Smooth muscle cell (in vitro differentiated cells): ENCODE results near the gene MAP4K3. TPM values are rescaled to one million over a fixed set of nuclear protein-coding genes. Genes with fewer than 3 reads are reported as not detected.
"Not testable (repeated sequence)": the region's sequence is repeated elsewhere in the genome, so short reads cannot be mapped to it uniquely, and the experiment has no call there.

ENCODE experiments used
- DNase-seq: peaks from one replicate; lab custom pipeline; 2025; ENCODE audit not compliant: unreplicated experiment; lab: John Stamatoyannopoulos, UW
- H2AFZ ChIP-seq: fragments of 200-600 bp; sonication (generic); 2 replicates; pipeline ENCODE4 v1.6.0; 2016; ENCODE audit warnings: antibody characterized with exemption, low read depth, mild to moderate bottlenecking
- H3F3A ChIP-seq: fragments of 200-600 bp; sonication (generic); 2 replicates; pipeline ENCODE4 v1.6.0; 2017; ENCODE audit warnings: antibody characterized with exemption, low read depth
- H3K27ac ChIP-seq: fragments of 200-600 bp; sonication (generic); 2 replicates; pipeline ENCODE4 v1.5.1; 2016; ENCODE audit warnings: low read depth, mild to moderate bottlenecking
- H3K27me3 ChIP-seq: fragments of 200-600 bp; sonication (generic); 2 replicates; pipeline ENCODE4 v1.6.1; 2016; ENCODE audit warnings: low read depth, mild to moderate bottlenecking
- H3K36me3 ChIP-seq: fragments of 200-600 bp; sonication (generic); 2 replicates; pipeline ENCODE4 v1.5.1; 2016; ENCODE audit warnings: low read depth
- H3K4me1 ChIP-seq: fragments of 200-600 bp; sonication (generic); 2 replicates; pipeline ENCODE4 v1.5.1; 2016; ENCODE audit warnings: low read depth
- H3K4me2 ChIP-seq: fragments of 200-600 bp; sonication (generic); 2 replicates; pipeline ENCODE4 v1.6.0; 2016; ENCODE audit warnings: mild to moderate bottlenecking
- H3K4me3 ChIP-seq: fragments of 200-600 bp; sonication (generic); 2 replicates; pipeline ENCODE4 v1.5.1; 2016; ENCODE audit warnings: mild to moderate bottlenecking
- H3K79me2 ChIP-seq: fragments of 200-600 bp; sonication (generic); 2 replicates; pipeline ENCODE4 v1.6.0; 2016; ENCODE audit warnings: low read depth, mild to moderate bottlenecking
- H3K9ac ChIP-seq: fragments of 200-600 bp; sonication (generic); 2 replicates; pipeline ENCODE4 v1.6.0; 2016; ENCODE audit warnings: low read depth
- H3K9me3 ChIP-seq: fragments of 200-600 bp; sonication (generic); replicated peaks from 2 replicates; pipeline ENCODE4 v1.5.1; 2016; ENCODE audit warnings: low read depth
- H4K20me1 ChIP-seq: fragments of 200-600 bp; sonication (generic); 2 replicates; pipeline ENCODE4 v1.6.0; 2016; ENCODE audit warnings: low read depth
- CTCF ChIP-seq: fragments of 200-600 bp; sonication (generic); IDR thresholded peaks from 2 replicates; pipeline ENCODE4 v1.5.1; 2017; ENCODE audit warnings: borderline replicate concordance, mild to moderate bottlenecking, antibody characterized with exemption; ENCODE audit not compliant: insufficient read depth, poor library complexity, severe bottlenecking
- WGBS: methylation state at CpG from one replicate; pipeline ENCODE4 v1.1.7; 2016; ENCODE audit warnings: low lambda C conversion rate; 5-methylcytosine and 5-hydroxymethylcytosine counted together
- polyA plus RNA-seq: library from polyadenylated mRNA; unstranded; fragments of >200 nt; fragmentation: Nextera tagmentation; extraction: Ambion mirVana; gene quantifications from 2 replicates; pipeline ENCODE4 v1.2.1, GENCODE V29; 2016
- total RNA-seq: library from RNA; depleted of rRNA; stranded (reverse); fragments of >200 nt; gene quantifications from 2 replicates; pipeline ENCODE4 v1.2.3, GENCODE V29; 2014

The MAP4K3 gene
- total and polyA plus RNA-seq, 2 experiments from 2014 or later = 21.3 to 70.9 TPM

GRCh38 chr2:39362595-39362994 is 74.5 kb downstream of the MAP4K3 start:
- Histone ChIP-seq H3K36me3 (peaks cover 19% of the 10 kb centered on the region), H3K27me3 (no peaks in the 10 kb centered on the region), H3F3A (no peaks in the 10 kb centered on the region), H3K4me3 (no peak overlapping the region), H3K4me1 (no peaks in the 10 kb centered on the region), H2AFZ (no peak overlapping the region), H3K4me2 (no peak overlapping the region), H3K79me2 (peaks cover 95% of the 10 kb centered on the region), H3K27ac (no peak overlapping the region), H4K20me1 (peaks cover 11% of the 10 kb centered on the region), H3K9me3 (peaks cover 14% of the 10 kb centered on the region), H3K9ac (no peak overlapping the region)
- no peak for TF ChIP-seq CTCF
- no peak for DNase-seq
- 96% methylated on average over 4 of the region's 4 CpGs for WGBS

- Histone ChIP-seq H3F3A (no peaks in the 10 kb centered on the region), H3K4me2 (no peak overlapping the region), H3K27ac (no peak overlapping the region), H3K27me3 (no peaks in the 10 kb centered on the region), H3K9ac (no peak overlapping the region), H3K36me3 (peaks cover 19% of the 10 kb centered on the region), H2AFZ (no peak overlapping the region), H4K20me1 (peaks cover 16% of the 10 kb centered on the region), H3K9me3 (peaks cover 14% of the 10 kb centered on the region), H3K4me1 (no peaks in the 10 kb centered on the region), H3K79me2 (peaks cover 95% of the 10 kb centered on the region), H3K4me3 (no peak overlapping the region)
- TF ChIP-seq CTCF = no peak
- DNase-seq = no peak
These were observed 75.6 kb downstream of the MAP4K3 start for GRCh38 chr2:39361511-39361910.

GRCh38 chr2:39360342-39360741 is 76.7 kb downstream of the MAP4K3 start:
- not testable (repeated sequence) for H2AFZ ChIP-seq, H3K27me3 ChIP-seq, DNase-seq, H3K27ac ChIP-seq, H3K9ac ChIP-seq, H3K4me2 ChIP-seq, H3K4me1 ChIP-seq, H3F3A ChIP-seq, H3K4me3 ChIP-seq
- Histone ChIP-seq H3K36me3 (peaks cover 19% of the 10 kb centered on the region), H3K9me3 (peaks cover 14% of the 10 kb centered on the region), H3K79me2 (peaks cover 96% of the 10 kb centered on the region), H4K20me1 (peaks cover 18% of the 10 kb centered on the region)
- WGBS = 98% methylated on average over 2 of the region's 2 CpGs

GRCh38 chr2:39359453-39360038 is 77.5 kb downstream of the MAP4K3 start:
- Histone ChIP-seq H3K27me3 (no peaks in the 10 kb centered on the region), H3K36me3 (peaks cover 19% of the 10 kb centered on the region), H3K79me2 (peaks cover 95% of the 10 kb centered on the region), H3F3A (no peaks in the 10 kb centered on the region), H2AFZ (no peak overlapping the region), H3K4me3 (no peak overlapping the region), H4K20me1 (peaks cover 18% of the 10 kb centered on the region), H3K27ac (no peak overlapping the region), H3K9ac (no peak overlapping the region), H3K4me1 (no peaks in the 10 kb centered on the region), H3K4me2 (no peak overlapping the region), H3K9me3 (peaks cover 14% of the 10 kb centered on the region)
- no peak for DNase-seq
- 99% methylated on average over 5 of the region's 5 CpGs for WGBS
- no peak for TF ChIP-seq CTCF
